Smooth muscle cell (in vitro differentiated cells): Measurements from ENCODE around the gene CCDC112. TPM values are rescaled to one million over a fixed set of nuclear protein-coding genes. Genes with fewer than 3 reads are reported as not detected.
"Not testable (repeated sequence)": the region's sequence is repeated elsewhere in the genome, so short reads cannot be mapped to it uniquely, and the experiment has no call there.

Source experiments
- DNase-seq: peaks from one replicate; lab custom pipeline; 2025; ENCODE audit not compliant: unreplicated experiment; lab: John Stamatoyannopoulos, UW
- H2AFZ ChIP-seq: fragments of 200-600 bp; sonication (generic); 2 replicates; pipeline ENCODE4 v1.6.0; 2016; ENCODE audit warnings: antibody characterized with exemption, low read depth, mild to moderate bottlenecking
- H3F3A ChIP-seq: fragments of 200-600 bp; sonication (generic); 2 replicates; pipeline ENCODE4 v1.6.0; 2017; ENCODE audit warnings: antibody characterized with exemption, low read depth
- H3K27ac ChIP-seq: fragments of 200-600 bp; sonication (generic); 2 replicates; pipeline ENCODE4 v1.5.1; 2016; ENCODE audit warnings: low read depth, mild to moderate bottlenecking
- H3K27me3 ChIP-seq: fragments of 200-600 bp; sonication (generic); 2 replicates; pipeline ENCODE4 v1.6.1; 2016; ENCODE audit warnings: low read depth, mild to moderate bottlenecking
- H3K36me3 ChIP-seq: fragments of 200-600 bp; sonication (generic); 2 replicates; pipeline ENCODE4 v1.5.1; 2016; ENCODE audit warnings: low read depth
- H3K4me1 ChIP-seq: fragments of 200-600 bp; sonication (generic); 2 replicates; pipeline ENCODE4 v1.5.1; 2016; ENCODE audit warnings: low read depth
- H3K4me2 ChIP-seq: fragments of 200-600 bp; sonication (generic); 2 replicates; pipeline ENCODE4 v1.6.0; 2016; ENCODE audit warnings: mild to moderate bottlenecking
- H3K4me3 ChIP-seq: fragments of 200-600 bp; sonication (generic); 2 replicates; pipeline ENCODE4 v1.5.1; 2016; ENCODE audit warnings: mild to moderate bottlenecking
- H3K79me2 ChIP-seq: fragments of 200-600 bp; sonication (generic); 2 replicates; pipeline ENCODE4 v1.6.0; 2016; ENCODE audit warnings: low read depth, mild to moderate bottlenecking
- H3K9ac ChIP-seq: fragments of 200-600 bp; sonication (generic); 2 replicates; pipeline ENCODE4 v1.6.0; 2016; ENCODE audit warnings: low read depth
- H3K9me3 ChIP-seq: fragments of 200-600 bp; sonication (generic); replicated peaks from 2 replicates; pipeline ENCODE4 v1.5.1; 2016; ENCODE audit warnings: low read depth
- H4K20me1 ChIP-seq: fragments of 200-600 bp; sonication (generic); 2 replicates; pipeline ENCODE4 v1.6.0; 2016; ENCODE audit warnings: low read depth
- CTCF ChIP-seq: fragments of 200-600 bp; sonication (generic); IDR thresholded peaks from 2 replicates; pipeline ENCODE4 v1.5.1; 2017; ENCODE audit warnings: borderline replicate concordance, mild to moderate bottlenecking, antibody characterized with exemption; ENCODE audit not compliant: insufficient read depth, poor library complexity, severe bottlenecking
- WGBS: methylation state at CpG from one replicate; pipeline ENCODE4 v1.1.7; 2016; ENCODE audit warnings: low lambda C conversion rate; 5-methylcytosine and 5-hydroxymethylcytosine counted together
- polyA plus RNA-seq: library from polyadenylated mRNA; unstranded; fragments of >200 nt; fragmentation: Nextera tagmentation; extraction: Ambion mirVana; gene quantifications from 2 replicates; pipeline ENCODE4 v1.2.1, GENCODE V29; 2016
- total RNA-seq: library from RNA; depleted of rRNA; stranded (reverse); fragments of >200 nt; gene quantifications from 2 replicates; pipeline ENCODE4 v1.2.3, GENCODE V29; 2014

Gene CCDC112
- total and polyA plus RNA-seq, 2 experiments from 2014 or later, result 6.3 to 9.1 TPM

- Histone ChIP-seq H2AFZ (no peak overlapping the region), H3K9me3 (no peaks in the 10 kb centered on the region), H4K20me1 (no peaks in the 10 kb centered on the region), H3K79me2 (no peaks in the 10 kb centered on the region), H3K4me3 (no peak overlapping the region), H3K4me2 (no peak overlapping the region), H3K4me1 (no peaks in the 10 kb centered on the region), H3K27me3 (no peaks in the 10 kb centered on the region), H3K9ac (no peak overlapping the region), H3K27ac (no peak overlapping the region), H3K36me3 (no peaks in the 10 kb centered on the region), H3F3A (no peaks in the 10 kb centered on the region)
- WGBS, result 76% methylated on average over 2 of the region's 2 CpGs
- DNase-seq, result no peak
- no peak for TF ChIP-seq CTCF
Observed at GRCh38 chr5:115330830-115331229, 34.4 kb upstream of the CCDC112 start.

GRCh38 chr5:115329475-115329874, 33.0 kb upstream of the CCDC112 start:
- Histone ChIP-seq H3K4me3 (no peak overlapping the region), H3F3A (no peaks in the 10 kb centered on the region), H3K4me1 (no peaks in the 10 kb centered on the region), H2AFZ (no peak overlapping the region), H4K20me1 (no peaks in the 10 kb centered on the region), H3K27me3 (no peaks in the 10 kb centered on the region), H3K79me2 (no peaks in the 10 kb centered on the region), H3K4me2 (no peak overlapping the region), H3K27ac (no peak overlapping the region), H3K9me3 (no peaks in the 10 kb centered on the region), H3K36me3 (no peaks in the 10 kb centered on the region), H3K9ac (no peak overlapping the region)
- TF ChIP-seq CTCF, result no peak
- DNase-seq, result no peak
- WGBS, result 69% methylated on average over 8 of the region's 8 CpGs

GRCh38 chr5:115328617-115329274, 32.3 kb upstream of the CCDC112 start:
- H3K27me3 ChIP-seq, H3K79me2 ChIP-seq, H2AFZ ChIP-seq, H3K36me3 ChIP-seq, H3K4me1 ChIP-seq, H3K9ac ChIP-seq, H3F3A ChIP-seq, H3K4me2 ChIP-seq, H4K20me1 ChIP-seq, H3K4me3 ChIP-seq, H3K27ac ChIP-seq, H3K9me3 ChIP-seq, DNase-seq: not testable (repeated sequence)
- WGBS, result 27% methylated on average over 6 of the region's 6 CpGs

- H3F3A ChIP-seq, result no peaks in the 10 kb centered on the region
- WGBS, result 63% methylated on average over 3 of the region's 3 CpGs
- DNase-seq, result no peak
- no peak overlapping the region for H3K9ac ChIP-seq
- no peaks in the 10 kb centered on the region for H3K9me3 ChIP-seq
- H3K27me3 ChIP-seq, result no peaks in the 10 kb centered on the region
- H3K4me2 ChIP-seq, result no peak overlapping the region
- H3K36me3 ChIP-seq, result no peaks in the 10 kb centered on the region
- no peaks in the 10 kb centered on the region for H3K4me1 ChIP-seq
- no peak overlapping the region for H3K27ac ChIP-seq
- no peak overlapping the region for H3K4me3 ChIP-seq
- H2AFZ ChIP-seq, result no peak overlapping the region
- no peaks in the 10 kb centered on the region for H4K20me1 ChIP-seq
- no peaks in the 10 kb centered on the region for H3K79me2 ChIP-seq
- no peak for TF ChIP-seq CTCF
Observed at GRCh38 chr5:115325296-115325959, 29.0 kb upstream of the CCDC112 start.
